ENCODE data around the gene MAP3K3. TPM values are rescaled to one million over a fixed set of nuclear protein-coding genes. Genes with fewer than 3 reads are reported as not detected.

MAP3K3 gene
- polyA plus RNA-seq, 2 of the 4 experiments (the other 2 are of a cell fraction): 10.8 to 11.2 TPM

GRCh38 chr17:63676584-63676983 lies 54.4 kb downstream of the MAP3K3 start:
- CTCF ChIA-PET: interaction anchor here (0.9 to 15.8 kb wide), 9 partner anchors 9 to 158 kb away, joined by 3 to 116 read pairs (median 3); no protein-coding TSS in a partner anchor
- Histone ChIP-seq H3K4me1 (peaks cover 9% of the 10 kb centered on the region; the same call in 2 of the 3 replicates), H3K4me3 (no peak overlapping the region), H3K9me3 (no peaks in the 10 kb centered on the region), H3K4me2 (no peak overlapping the region), H3K27ac (no peak overlapping the region)
- ATAC-seq (no peak), DNase-seq (ENCODE audit: low read depth in 1 of 2, low spot score in 1 of 2) (no peak), FAIRE-seq (no peak)
- TF ChIP-seq HEYL (CRISPR knock-in tag; IDR thresholded peaks at IDR 0.05) (no peak), KDM1A (IDR thresholded peaks at IDR 0.05; ENCODE audit: low read depth) (no peak), CTCF (IDR thresholded peaks at IDR 0.05) (no peak), RNF2 (IDR thresholded peaks at IDR 0.05; ENCODE audit: borderline replicate concordance, low read depth) (no peak), RFX5 (IDR thresholded peaks at IDR 0.05) (no peak), HMGXB4 (CRISPR knock-in tag; IDR thresholded peaks at IDR 0.05; ENCODE audit: borderline replicate concordance) (no peak), E2F6 (IDR thresholded peaks at IDR 0.05; ENCODE audit: borderline replicate concordance, low read depth) (no peak), HOXB5 (CRISPR knock-in tag; IDR thresholded peaks at IDR 0.05) (no peak), POLR2AphosphoS2 (conservative IDR thresholded peaks at IDR 0.05; ENCODE audit: low read length) (no peak), BHLHE40 (IDR thresholded peaks at IDR 0.05; ENCODE audit: low read depth, low read length) (no peak), ATOH8 (CRISPR knock-in tag; IDR thresholded peaks at IDR 0.05; ENCODE audit: low read depth) (no peak), ZFP36 (IDR thresholded peaks at IDR 0.05; ENCODE audit: borderline replicate concordance, partially characterized antibody) (no peak), CEBPB (IDR thresholded peaks at IDR 0.05) (no peak), PHF8 (IDR thresholded peaks at IDR 0.05; ENCODE audit: borderline replicate concordance, low read depth) (no peak), NR3C1 (IDR thresholded peaks at IDR 0.05) (no peak)
- POLR2A ChIA-PET: no interaction called here
- WGBS (ENCODE audit: missing lambda C conversion rate): 75% methylated on average over 3 of the region's 3 CpGs

GRCh38 chr17:63679214-63679613 lies 57.0 kb downstream of the MAP3K3 start:
- no peak overlapping the region for H3K4me2 ChIP-seq
- DNase-seq (ENCODE audit: low read depth in 1 of 2, low spot score in 1 of 2): no peak
- TF ChIP-seq CBX8 (IDR thresholded peaks at IDR 0.05): no peak
- peak in 1 of 2 experiments; percentile 64; a peak in 3 of 6 replicates for ATAC-seq
- FAIRE-seq: no peak
- 93% methylated on average over 5 of the region's 5 CpGs for WGBS (ENCODE audit: missing lambda C conversion rate)
- H3K4me1 ChIP-seq: peaks cover 9% of the 10 kb centered on the region; the same call in 2 of the 3 replicates
- no peak overlapping the region for H3K27ac ChIP-seq
- CTCF ChIA-PET: interaction anchor here (1.2 to 15.8 kb wide), 6 partner anchors 10 to 67 kb away, joined by 3 to 116 read pairs (median 3); no protein-coding TSS in a partner anchor
- H3K4me3 ChIP-seq: no peak overlapping the region
- H3K9me3 ChIP-seq: no peaks in the 10 kb centered on the region
- POLR2A ChIA-PET: interaction anchor here (0.6 kb wide), 1 partner anchor 41 kb away, joined by 6 read pairs; no protein-coding TSS in a partner anchor

GRCh38 chr17:63680700-63681099 lies 58.5 kb downstream of the MAP3K3 start:
- no peak overlapping the region for H3K4me2 ChIP-seq
- H3K4me1 ChIP-seq: peaks cover 6% of the 10 kb centered on the region; the same call in 2 of the 3 replicates
- DNase-seq (ENCODE audit: low read depth in 1 of 2, low spot score in 1 of 2) (no peak), FAIRE-seq (no peak), ATAC-seq (no peak)
- no peak overlapping the region for H3K27ac ChIP-seq
- 94% methylated on average over 1 of the region's 1 CpG for WGBS (ENCODE audit: missing lambda C conversion rate)
- ChIA-PET POLR2A (no interaction called here), CTCF (interaction anchor here (1.1 to 15.8 kb wide), 4 partner anchors 10 to 154 kb away, joined by 3 to 116 read pairs (median 4); no protein-coding TSS in a partner anchor)
- no peak overlapping the region for H3K4me3 ChIP-seq
- no peaks in the 10 kb centered on the region for H3K9me3 ChIP-seq
- TF ChIP-seq SMC3 (IDR thresholded peaks at IDR 0.05) (no peak), ATOH8 (CRISPR knock-in tag; IDR thresholded peaks at IDR 0.05; ENCODE audit: low read depth) (no peak), MAX (IDR thresholded peaks at IDR 0.05) (no peak), HMGXB4 (CRISPR knock-in tag; IDR thresholded peaks at IDR 0.05; ENCODE audit: borderline replicate concordance) (no peak), BHLHE40 (IDR thresholded peaks at IDR 0.05; ENCODE audit: low read depth, low read length) (no peak), BCL3 (IDR thresholded peaks at IDR 0.05) (no peak), HES2 (IDR thresholded peaks at IDR 0.05) (no peak), TFCP2L1 (CRISPR knock-in tag; IDR thresholded peaks at IDR 0.05) (no peak), JUNB (IDR thresholded peaks at IDR 0.05) (no peak), NR3C1 (IDR thresholded peaks at IDR 0.05) (no peak)

Measured in A549 (cell line).